Activated T-cell treated with anti-CD3 and anti-CD28 coated beads, Interleukin-2, amount 50 U/mL, for 72 hours (primary cell): ENCODE measurements around the gene ATP6V0E2. TPM values are rescaled to one million over a fixed set of nuclear protein-coding genes. Genes with fewer than 3 reads are reported as not detected.
A peak's percentile ranks its signal among the peaks of the same experiment; 100 is the strongest.

Experiments
- ATAC-seq, 2 donors: fragments of 150-1000 bp; cut with Tn5 transposase; replicated peaks in 1 of 2; 2 replicates each; pipeline ENCODE4 v1.10.0; 2021; ENCODE audit warnings: moderate library complexity in 2 of 2, mild to moderate bottlenecking in 1 of 2
- DNase-seq, 2 donors: peaks; one replicate each; pipeline ENCODE4 v3.0.0; 2021 to 2022; ENCODE audit warnings: mixed read lengths in 1 of 2
- H3K27ac Mint-ChIP-seq: one replicate; pipeline ENCODE4 v1.8.0; 2022; ENCODE audit warnings: mild to moderate bottlenecking, moderate library complexity, mixed read lengths
- H3K27me3 Mint-ChIP-seq: one replicate; pipeline ENCODE4 v1.8.0; 2022; ENCODE audit warnings: low read depth, mixed read lengths
- H3K36me3 Mint-ChIP-seq, 2 donors: one replicate each; pipeline ENCODE4 v1.8.0; 2022; ENCODE audit warnings: mixed read lengths in 2 of 2, mild to moderate bottlenecking in 1 of 2; ENCODE audit not compliant: insufficient read depth in 2 of 2
- H3K4me1 Mint-ChIP-seq: one replicate; pipeline ENCODE4 v1.8.0; 2022; ENCODE audit warnings: low read depth, mixed read lengths
- H3K4me3 Mint-ChIP-seq, 2 donors: one replicate each; pipeline ENCODE4 v1.8.0; 2022; ENCODE audit warnings: mild to moderate bottlenecking in 2 of 2, mixed read lengths in 2 of 2, moderate library complexity in 2 of 2
- H3K9me3 Mint-ChIP-seq, 2 donors: one replicate each; pipeline ENCODE4 v1.8.0; 2022; ENCODE audit warnings: mixed read lengths in 2 of 2
- total RNA-seq, 2 donors: library from RNA; stranded (reverse); gene quantifications; one replicate each; pipeline ENCODE4 v1.2.3, GENCODE V29; 2022

Gene ATP6V0E2
- total RNA-seq, 2 donors from 2014 or later, result 43.4 to 44.5 TPM

DNA sequence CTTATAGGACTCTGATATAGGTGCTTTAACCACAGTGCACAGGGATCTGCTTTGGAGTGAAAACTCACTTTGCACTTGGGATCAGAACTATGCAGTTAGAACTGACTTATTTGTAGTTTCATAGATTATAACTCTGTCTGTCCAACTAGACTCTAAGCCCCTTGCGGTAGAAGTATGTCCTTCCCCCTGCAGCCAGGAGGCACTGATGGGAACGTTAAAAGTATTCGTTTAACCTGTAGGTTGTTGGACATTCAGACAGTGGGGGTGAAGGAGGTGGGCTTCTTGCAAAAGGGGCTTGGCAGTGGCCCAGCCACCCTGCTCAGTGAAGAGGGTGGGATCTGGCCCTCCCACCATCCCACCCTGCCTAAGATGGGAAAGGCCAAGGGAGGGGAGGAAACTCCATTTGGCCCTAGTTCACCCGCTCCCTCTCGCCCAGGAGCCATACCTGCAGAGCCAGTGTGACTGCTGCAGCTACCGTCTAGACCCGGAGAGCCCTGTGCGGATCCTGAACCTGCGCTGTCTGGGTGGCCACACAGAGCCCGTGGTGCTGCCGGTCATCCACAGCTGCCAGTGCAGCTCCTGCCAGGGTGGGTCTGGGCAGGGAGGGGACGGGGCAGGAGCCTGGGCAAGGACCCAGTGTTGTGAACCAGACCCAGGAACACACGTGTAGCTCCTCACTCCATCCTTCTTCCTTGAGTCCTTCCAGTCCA, 41.3 kb upstream of the ATP6V0E2 start:
- Mint-ChIP-seq H3K36me3 (no peaks in the 10 kb centered on the region), H3K27ac (no peak overlapping the region), H3K4me3 (no peak overlapping the region), H3K4me1 (peaks cover 1% of the 10 kb centered on the region), H3K9me3 (no peaks in the 10 kb centered on the region), H3K27me3 (peaks cover 6% of the 10 kb centered on the region)
- DNase-seq, result no peak
- ATAC-seq, result no peak

DNA sequence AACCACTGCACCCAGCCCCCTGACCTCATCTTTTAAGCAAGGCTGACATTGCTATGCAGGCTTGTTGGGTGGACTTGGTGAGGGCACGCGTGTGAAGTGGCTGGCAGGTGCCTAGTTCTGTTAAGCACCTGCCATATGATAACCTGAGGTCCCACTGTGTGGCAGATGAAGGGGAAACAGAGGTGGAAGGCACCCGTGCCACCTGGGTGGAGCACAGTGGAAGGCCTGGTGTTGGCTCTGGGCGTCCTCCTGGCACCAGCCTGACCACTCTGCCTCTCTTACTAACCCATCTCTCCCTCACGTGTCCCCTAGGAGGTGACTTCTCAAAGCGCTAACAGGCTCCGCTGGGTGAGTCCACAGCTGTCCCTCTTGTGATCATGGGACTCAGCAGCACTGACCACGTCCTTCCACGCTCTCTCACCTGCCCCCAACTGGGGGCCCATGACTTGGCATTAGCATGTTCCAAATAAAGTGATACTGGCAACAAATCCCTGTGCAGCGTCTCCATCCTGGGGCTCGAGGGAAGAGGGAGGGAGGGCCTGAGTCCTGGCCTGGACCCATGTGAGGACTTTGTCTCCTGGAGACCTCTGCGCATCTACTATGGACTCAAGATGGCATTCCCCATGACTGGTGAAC, 40.2 kb upstream of the ATP6V0E2 start:
- Mint-ChIP-seq H3K27me3 (peaks cover 6% of the 10 kb centered on the region), H3K4me1 (peaks cover 7% of the 10 kb centered on the region), H3K9me3 (no peaks in the 10 kb centered on the region), H3K36me3 (no peaks in the 10 kb centered on the region), H3K4me3 (no peak overlapping the region), H3K27ac (no peak overlapping the region)
- ATAC-seq, result no peak
- no peak for DNase-seq

DNA sequence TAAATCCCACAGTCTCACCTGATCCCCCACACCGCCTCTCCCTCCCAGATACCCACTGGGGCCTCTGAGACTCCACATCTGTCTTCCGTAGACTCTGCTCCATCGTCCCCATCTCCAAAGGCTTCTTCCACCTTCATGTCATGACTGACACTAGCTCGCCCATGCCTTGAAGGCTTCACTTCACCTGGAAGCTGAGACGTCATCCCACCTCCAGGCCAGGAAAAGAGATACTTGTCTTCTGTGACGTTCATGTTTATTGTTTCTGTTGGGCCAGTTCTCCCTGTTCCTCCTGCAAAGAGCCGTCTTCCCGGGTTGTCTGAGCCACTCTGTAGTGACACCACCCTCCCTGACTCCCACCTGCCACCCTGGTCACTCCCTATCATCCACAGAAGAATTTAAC, 39.2 kb upstream of the ATP6V0E2 start:
- H3K27me3 Mint-ChIP-seq, result peaks cover 6% of the 10 kb centered on the region
- peaks cover 16% of the 10 kb centered on the region for H3K4me1 Mint-ChIP-seq
- no peaks in the 10 kb centered on the region for H3K36me3 Mint-ChIP-seq
- no peaks in the 10 kb centered on the region for H3K9me3 Mint-ChIP-seq
- H3K4me3 Mint-ChIP-seq, result no peak overlapping the region
- ATAC-seq (no peak), DNase-seq (no peak)
- H3K27ac Mint-ChIP-seq, result no peak overlapping the region

DNA sequence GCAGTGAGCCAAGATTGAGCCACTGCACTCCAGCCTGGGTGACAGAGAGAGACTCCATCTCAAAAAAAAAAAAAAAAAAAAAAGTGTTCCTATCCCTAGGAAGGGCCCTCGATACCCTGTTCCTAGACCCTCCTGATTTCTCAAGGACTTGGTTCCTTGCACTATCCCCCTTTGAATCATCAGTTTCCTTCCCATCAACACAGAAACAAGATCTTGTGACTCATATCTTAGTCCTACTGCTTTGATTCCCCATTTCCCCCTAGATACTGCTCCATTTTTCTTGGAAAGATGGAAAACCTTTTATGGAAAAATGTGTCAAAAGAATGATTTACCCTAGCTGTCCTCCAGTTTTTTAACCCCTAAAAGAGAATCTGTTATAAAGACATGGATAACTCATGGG, 37.3 kb upstream of the ATP6V0E2 start:
- DNase-seq (no peak), ATAC-seq (no peak)
- Mint-ChIP-seq H3K36me3 (no peaks in the 10 kb centered on the region), H3K4me1 (peaks cover 18% of the 10 kb centered on the region), H3K27me3 (peaks cover 6% of the 10 kb centered on the region), H3K27ac (no peak overlapping the region), H3K9me3 (no peaks in the 10 kb centered on the region), H3K4me3 (no peak overlapping the region)

DNA sequence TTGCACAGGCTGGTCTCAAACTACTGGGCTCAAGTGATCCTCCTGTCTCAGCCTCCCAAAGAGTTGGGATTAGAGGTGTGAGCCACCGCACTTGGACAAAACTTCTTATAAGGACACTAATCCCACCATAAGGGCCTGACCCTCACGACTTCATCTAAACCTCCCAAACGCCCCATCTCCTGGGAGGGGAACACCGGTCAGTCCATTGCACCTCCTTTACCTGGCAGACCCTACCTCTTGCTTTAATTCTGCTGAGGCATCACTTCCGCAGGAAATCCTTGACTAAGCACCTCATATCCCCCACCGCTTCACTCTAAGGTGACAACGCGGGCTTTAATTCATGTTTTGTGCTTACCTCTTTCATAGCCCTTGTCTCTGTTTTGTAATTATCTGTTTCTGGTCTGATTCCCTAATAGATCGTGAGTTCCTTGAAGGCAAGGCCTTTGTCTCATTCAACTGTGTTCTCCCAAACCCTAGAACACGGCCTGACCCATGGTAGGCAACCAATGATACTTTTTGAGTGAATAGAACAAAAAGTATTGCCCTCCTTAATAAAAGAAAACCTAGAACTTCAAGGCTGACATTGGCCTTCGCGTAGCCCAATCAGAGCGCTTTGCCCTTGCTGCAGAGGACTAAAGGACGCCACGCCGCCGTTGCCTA, 36.1 kb upstream of the ATP6V0E2 start:
- DNase-seq (no peak), ATAC-seq (no peak)
- Mint-ChIP-seq H3K27me3 (no peaks in the 10 kb centered on the region), H3K4me3 (peak overlapping the region; percentile 77 to 80), H3K4me1 (peaks cover 18% of the 10 kb centered on the region), H3K9me3 (no peaks in the 10 kb centered on the region), H3K36me3 (no peaks in the 10 kb centered on the region), H3K27ac (peak overlapping the region; percentile 66)

DNA sequence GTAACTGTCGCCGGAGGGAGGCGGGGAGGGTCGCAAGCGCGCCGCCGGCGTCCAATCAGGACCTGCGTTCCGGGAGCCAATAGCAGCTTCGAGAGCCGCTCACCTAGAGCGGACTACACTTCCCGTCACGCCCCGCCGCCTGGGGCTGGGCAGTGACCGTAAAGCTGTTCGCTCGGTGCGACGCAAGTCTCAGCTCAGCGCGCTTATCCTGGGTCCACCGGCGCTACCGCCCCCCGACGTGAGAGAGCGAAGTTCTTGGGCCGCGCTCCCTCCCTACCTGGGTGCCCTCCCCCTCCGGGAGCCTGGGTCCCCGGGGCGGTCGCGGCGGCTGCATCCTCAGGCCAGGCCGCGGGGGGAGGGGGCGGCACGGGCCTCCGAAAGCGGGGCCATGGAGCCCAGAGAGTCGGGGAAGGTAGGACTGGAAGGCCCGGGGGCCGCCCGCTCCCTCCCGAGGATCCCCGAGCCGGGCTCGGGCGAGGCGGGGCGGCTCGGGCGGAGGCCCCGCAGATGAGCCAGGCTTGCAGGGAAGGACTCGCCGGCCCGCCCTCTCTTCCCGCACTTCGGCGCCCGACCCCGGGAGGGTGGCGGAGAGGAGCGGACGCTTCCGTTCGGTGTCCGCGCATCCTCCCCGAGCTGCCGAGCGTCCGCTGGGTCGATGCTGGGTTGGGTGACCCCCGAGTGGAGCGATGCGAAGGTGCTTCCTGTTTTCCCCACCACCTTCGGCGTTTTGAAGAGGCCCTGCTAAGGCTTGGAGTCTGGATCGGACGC, 35.4 kb upstream of the ATP6V0E2 start, which contains the start of gene ZNF862:
ZNF862 (plus strand) TSS at position 152 of the 768 bp plus-strand sequence; CDS start at position 389, 237 bp downstream.
- Mint-ChIP-seq H3K36me3 (no peaks in the 10 kb centered on the region), H3K27me3 (no peaks in the 10 kb centered on the region), H3K27ac (peak within 1 kb of the TSS; percentile 66), H3K4me3 (peak within 1 kb of the TSS; percentile 80 to 90), H3K4me1 (peaks cover 18% of the 10 kb centered on the region), H3K9me3 (no peaks in the 10 kb centered on the region)
- ATAC-seq (peak; percentile 98), DNase-seq (peak; percentile 95 to 97)

DNA sequence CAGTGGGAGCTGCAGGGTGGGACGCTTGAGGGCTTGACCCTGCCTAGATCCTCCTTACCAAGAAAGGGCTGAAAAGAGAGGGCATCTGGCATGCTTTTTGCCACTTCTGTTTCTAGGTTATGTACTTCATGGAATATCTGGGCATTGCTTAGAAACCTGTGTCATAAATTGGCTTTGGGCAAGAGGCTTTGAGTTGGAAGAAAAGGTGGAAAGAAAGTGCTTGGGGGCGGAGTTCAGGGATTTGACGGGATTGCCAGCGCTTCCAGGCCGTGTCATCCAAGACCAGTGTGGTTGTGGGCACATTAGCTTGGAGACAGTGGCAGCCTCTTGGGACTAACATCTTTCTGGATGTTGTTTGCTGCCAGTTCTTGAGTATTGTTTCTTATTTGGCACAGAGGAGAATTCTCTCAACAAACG, 34.8 kb upstream of the ATP6V0E2 start:
- no peaks in the 10 kb centered on the region for H3K9me3 Mint-ChIP-seq
- DNase-seq, result no peak
- ATAC-seq, result no peak
- H3K4me3 Mint-ChIP-seq, result peak overlapping the region; percentile 80 to 90
- H3K4me1 Mint-ChIP-seq, result peaks cover 20% of the 10 kb centered on the region
- peak overlapping the region; percentile 9 for H3K27ac Mint-ChIP-seq
- H3K36me3 Mint-ChIP-seq, result no peaks in the 10 kb centered on the region
- no peaks in the 10 kb centered on the region for H3K27me3 Mint-ChIP-seq

DNA sequence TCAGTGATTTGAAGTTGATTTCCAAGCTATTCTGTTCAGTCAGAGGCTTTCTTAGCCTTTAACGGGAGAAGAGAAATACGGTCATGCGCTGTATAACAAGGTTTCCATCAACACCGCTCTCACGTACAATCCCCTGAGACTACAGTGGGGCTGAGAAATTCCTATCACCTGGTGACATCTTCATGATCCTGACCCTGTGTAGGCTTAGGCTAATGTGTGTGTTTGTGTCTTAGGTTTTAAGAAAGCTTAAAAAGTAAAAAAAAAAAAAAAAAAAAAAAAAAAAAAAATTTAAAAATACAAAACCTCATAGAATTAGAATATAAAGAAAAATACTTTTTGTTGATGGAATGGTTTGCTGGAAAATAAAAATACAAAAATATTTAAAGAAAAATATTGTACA, 33.8 kb upstream of the ATP6V0E2 start:
- H3K36me3 Mint-ChIP-seq, result no peaks in the 10 kb centered on the region
- H3K27me3 Mint-ChIP-seq, result no peaks in the 10 kb centered on the region
- H3K9me3 Mint-ChIP-seq, result no peaks in the 10 kb centered on the region
- H3K27ac Mint-ChIP-seq, result no peak overlapping the region
- peak overlapping the region; percentile 80 to 90 for H3K4me3 Mint-ChIP-seq
- DNase-seq (no peak), ATAC-seq (no peak)
- H3K4me1 Mint-ChIP-seq, result peaks cover 27% of the 10 kb centered on the region

DNA sequence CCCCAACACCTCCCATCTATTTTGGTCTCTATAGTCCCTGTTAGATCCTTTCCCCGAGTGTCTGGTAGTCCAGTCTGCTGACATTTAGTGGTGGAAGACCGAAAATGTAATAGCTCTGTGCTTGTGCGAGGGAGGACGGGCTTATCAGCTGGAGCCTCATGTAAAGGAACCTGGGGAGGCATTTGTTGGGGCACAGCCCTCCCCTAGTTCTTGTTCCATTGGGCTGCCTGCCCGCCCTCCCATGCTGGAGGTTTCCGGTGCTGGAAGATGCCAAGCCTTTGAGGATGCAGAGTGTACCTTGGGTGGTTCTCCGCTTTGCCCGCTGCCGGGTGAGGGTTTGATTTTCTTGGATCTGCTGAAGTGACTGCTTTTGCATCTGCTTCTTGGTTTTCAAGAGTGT, 30.2 kb upstream of the ATP6V0E2 start:
- H3K9me3 Mint-ChIP-seq, result no peaks in the 10 kb centered on the region
- no peaks in the 10 kb centered on the region for H3K27me3 Mint-ChIP-seq
- no peak for DNase-seq
- no peak overlapping the region for H3K4me3 Mint-ChIP-seq
- ATAC-seq, result no peak
- H3K4me1 Mint-ChIP-seq, result peaks cover 27% of the 10 kb centered on the region
- H3K27ac Mint-ChIP-seq, result no peak overlapping the region
- peaks cover 0 to 2% of the 10 kb centered on the region in 2 donors for H3K36me3 Mint-ChIP-seq

DNA sequence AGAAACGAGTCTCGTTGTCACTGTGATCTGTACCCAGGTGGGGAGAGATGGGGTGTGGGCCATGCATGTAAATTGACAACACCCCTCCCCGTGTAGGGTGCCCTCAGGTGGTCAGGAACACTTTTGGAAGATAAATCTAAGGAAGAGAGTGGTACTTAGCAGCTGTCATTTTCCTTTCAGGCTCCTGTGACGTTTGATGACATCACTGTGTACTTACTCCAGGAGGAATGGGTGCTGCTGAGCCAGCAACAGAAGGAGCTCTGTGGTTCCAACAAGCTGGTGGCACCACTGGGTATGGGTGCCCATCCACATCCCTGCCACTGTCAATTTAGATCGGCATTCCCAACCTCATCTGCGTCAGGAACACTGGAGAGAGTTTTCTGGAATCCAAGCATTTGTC, 29.3 kb upstream of the ATP6V0E2 start:
- Mint-ChIP-seq H3K36me3 (peaks cover 0 to 2% of the 10 kb centered on the region in 2 donors), H3K27me3 (no peaks in the 10 kb centered on the region), H3K9me3 (no peaks in the 10 kb centered on the region), H3K27ac (no peak overlapping the region), H3K4me3 (no peak overlapping the region), H3K4me1 (peaks cover 22% of the 10 kb centered on the region)
- ATAC-seq (no peak), DNase-seq (no peak)

DNA sequence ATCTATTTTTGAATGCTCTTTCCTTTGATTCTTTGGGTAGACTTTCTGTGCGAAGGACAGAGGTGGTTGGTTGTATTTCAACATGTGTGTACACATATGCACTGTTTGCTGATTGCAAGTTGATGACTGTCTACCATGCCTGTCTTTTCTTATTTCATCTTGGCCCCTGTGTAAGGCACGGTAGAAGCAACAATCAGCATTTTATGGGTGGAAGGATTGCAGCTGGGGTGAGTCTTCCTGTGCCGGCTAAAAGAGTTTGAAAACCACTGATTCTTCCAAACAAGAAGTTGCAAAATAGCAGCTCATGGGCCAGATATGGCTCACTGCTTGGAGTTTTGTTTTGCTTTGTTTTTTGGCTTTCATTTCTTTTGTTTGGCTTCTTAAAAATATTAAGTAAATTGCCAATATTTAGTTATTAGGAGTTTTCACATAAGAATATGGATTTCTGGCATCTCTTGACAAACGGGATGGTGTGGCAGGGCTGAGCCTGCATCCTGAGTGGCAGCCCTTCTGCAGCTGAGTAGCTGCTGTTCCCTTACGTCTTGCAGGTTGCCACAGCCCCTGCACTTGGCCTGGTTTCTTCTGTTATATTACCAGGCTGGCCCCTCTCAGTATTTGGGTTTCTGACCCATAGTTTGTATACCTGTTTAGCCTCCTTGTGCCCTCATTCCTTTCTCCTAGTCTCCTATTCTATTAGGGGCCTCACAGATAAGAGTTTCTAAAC, 28.4 kb upstream of the ATP6V0E2 start:
- no peak for DNase-seq
- H3K36me3 Mint-ChIP-seq, result peaks cover 0 to 2% of the 10 kb centered on the region in 2 donors
- ATAC-seq, result no peak

DNA sequence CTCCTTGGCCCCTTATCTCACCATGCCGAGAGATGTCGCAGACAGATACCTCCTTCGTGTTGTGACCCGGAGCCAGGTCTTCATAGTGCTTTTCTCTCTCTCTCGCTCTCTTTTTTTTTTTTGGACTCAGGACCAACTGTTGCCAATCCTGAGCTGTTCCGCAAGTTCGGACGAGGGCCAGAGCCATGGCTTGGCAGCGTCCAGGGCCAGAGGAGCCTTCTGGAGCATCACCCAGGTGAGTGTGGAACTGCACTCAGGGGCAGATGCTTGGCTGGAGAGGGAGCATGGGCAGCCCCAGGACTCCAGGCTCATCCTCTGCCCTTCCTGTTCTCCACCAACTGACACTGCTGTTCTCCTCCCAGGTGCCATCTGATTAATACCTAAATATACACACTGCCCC, 27.7 kb upstream of the ATP6V0E2 start:
- no peak overlapping the region for H3K27ac Mint-ChIP-seq
- no peaks in the 10 kb centered on the region for H3K27me3 Mint-ChIP-seq
- DNase-seq, result no peak
- peaks cover 0 to 2% of the 10 kb centered on the region in 2 donors for H3K36me3 Mint-ChIP-seq
- H3K4me1 Mint-ChIP-seq, result peaks cover 34% of the 10 kb centered on the region
- no peak overlapping the region for H3K4me3 Mint-ChIP-seq
- no peaks in the 10 kb centered on the region for H3K9me3 Mint-ChIP-seq
- no peak for ATAC-seq

More for the DNA sequence above, 28.4 kb upstream of the ATP6V0E2 start:
- Mint-ChIP-seq H3K4me1 (peaks cover 28% of the 10 kb centered on the region), H3K9me3 (no peaks in the 10 kb centered on the region), H3K27ac (no peak overlapping the region), H3K27me3 (no peaks in the 10 kb centered on the region), H3K4me3 (no peak overlapping the region)
